ENCODE results near the gene DNAJB1.
A peak's percentile ranks its signal among the peaks of the same experiment; 100 is the strongest.

DNAJB1 gene

GRCh38 chr19:14530506-14530905, 12.3 kb upstream of the DNAJB1 start:
- Histone ChIP-seq H3K9me3 (ENCODE audit: low read length) (no peaks in the 10 kb centered on the region), H3K4me1 (ENCODE audit: insufficient read depth, low read length) (peaks cover 6% of the 10 kb centered on the region), H3K4me3 (ENCODE audit: low read depth in 1 of 2, low read length in 2 of 2) (peak overlapping the region in 1 of 2 donors; percentile 86), H3K9ac (ENCODE audit: low read length) (no peak overlapping the region), H3K27me3 (ENCODE audit: control insufficient read depth in 1 of 2, insufficient read depth in 2 of 2, low read length in 2 of 2) (no peaks in the 10 kb centered on the region), H3K36me3 (ENCODE audit: insufficient read depth, low read length) (no peaks in the 10 kb centered on the region), H3K27ac (ENCODE audit: low read depth, low read length) (no peak overlapping the region)

GRCh38 chr19:14530005-14530348, 11.8 kb upstream of the DNAJB1 start:
- peak overlapping the region; percentile 86 to 98 for H3K4me3 ChIP-seq (ENCODE audit: low read depth in 1 of 2, low read length in 2 of 2)
- H3K4me1 ChIP-seq (ENCODE audit: insufficient read depth, low read length): peaks cover 6% of the 10 kb centered on the region
- H3K27me3 ChIP-seq (ENCODE audit: control insufficient read depth in 1 of 2, insufficient read depth in 2 of 2, low read length in 2 of 2): no peaks in the 10 kb centered on the region
- H3K9ac ChIP-seq (ENCODE audit: low read length): peak overlapping the region; percentile 71
- peak overlapping the region; percentile 99 for H3K27ac ChIP-seq (ENCODE audit: low read depth, low read length)
- H3K9me3 ChIP-seq (ENCODE audit: low read length): no peaks in the 10 kb centered on the region
- H3K36me3 ChIP-seq (ENCODE audit: insufficient read depth, low read length): no peaks in the 10 kb centered on the region

- Histone ChIP-seq H3K27me3 (ENCODE audit: control insufficient read depth in 1 of 2, insufficient read depth in 2 of 2, low read length in 2 of 2) (no peaks in the 10 kb centered on the region), H3K9ac (ENCODE audit: low read length) (peak within 1 kb of the TSS; percentile 71), H3K27ac (ENCODE audit: low read depth, low read length) (peak within 1 kb of the TSS; percentile 99), H3K4me3 (ENCODE audit: low read depth in 1 of 2, low read length in 2 of 2) (peak within 1 kb of the TSS; percentile 86 to 98), H3K36me3 (ENCODE audit: insufficient read depth, low read length) (no peaks in the 10 kb centered on the region), H3K4me1 (ENCODE audit: insufficient read depth, low read length) (peaks cover 6% of the 10 kb centered on the region), H3K9me3 (ENCODE audit: low read length) (no peaks in the 10 kb centered on the region)
These were observed 11.2 kb upstream of the DNAJB1 start, which contains the start of gene TECR for GRCh38 chr19:14529254-14530004. TECR (plus strand) TSS chr19:14529594; CDS start chr19:14529697, 103 bp downstream.

GRCh38 chr19:14528419-14529253, 10.4 kb upstream of the DNAJB1 start:
- Histone ChIP-seq H3K9me3 (ENCODE audit: low read length) (no peaks in the 10 kb centered on the region), H3K9ac (ENCODE audit: low read length) (no peak overlapping the region), H3K27ac (ENCODE audit: low read depth, low read length) (peak overlapping the region; percentile 61), H3K4me3 (ENCODE audit: low read depth in 1 of 2, low read length in 2 of 2) (peak overlapping the region; percentile 17 to 68), H3K36me3 (ENCODE audit: insufficient read depth, low read length) (no peaks in the 10 kb centered on the region), H3K27me3 (ENCODE audit: control insufficient read depth in 1 of 2, insufficient read depth in 2 of 2, low read length in 2 of 2) (no peaks in the 10 kb centered on the region), H3K4me1 (ENCODE audit: insufficient read depth, low read length) (peaks cover 6% of the 10 kb centered on the region)

- Histone ChIP-seq H3K27ac (ENCODE audit: low read depth, low read length) (no peak overlapping the region), H3K9me3 (ENCODE audit: low read length) (no peaks in the 10 kb centered on the region), H3K4me1 (ENCODE audit: insufficient read depth, low read length) (peaks cover 6% of the 10 kb centered on the region), H3K27me3 (ENCODE audit: control insufficient read depth in 1 of 2, insufficient read depth in 2 of 2, low read length in 2 of 2) (no peaks in the 10 kb centered on the region), H3K9ac (ENCODE audit: low read length) (no peak overlapping the region), H3K36me3 (ENCODE audit: insufficient read depth, low read length) (no peaks in the 10 kb centered on the region), H3K4me3 (ENCODE audit: low read depth in 1 of 2, low read length in 2 of 2) (no peak overlapping the region)
These were observed 8.2 kb upstream of the DNAJB1 start for GRCh38 chr19:14526423-14526822.

GRCh38 chr19:14525729-14526128, 7.5 kb upstream of the DNAJB1 start:
- H3K27me3 ChIP-seq (ENCODE audit: control insufficient read depth in 1 of 2, insufficient read depth in 2 of 2, low read length in 2 of 2): no peaks in the 10 kb centered on the region
- no peak overlapping the region for H3K27ac ChIP-seq (ENCODE audit: low read depth, low read length)
- H3K4me3 ChIP-seq (ENCODE audit: low read depth in 1 of 2, low read length in 2 of 2): no peak overlapping the region
- peaks cover 6% of the 10 kb centered on the region for H3K4me1 ChIP-seq (ENCODE audit: insufficient read depth, low read length)
- no peaks in the 10 kb centered on the region for H3K9me3 ChIP-seq (ENCODE audit: low read length)
- H3K36me3 ChIP-seq (ENCODE audit: insufficient read depth, low read length): no peaks in the 10 kb centered on the region
- H3K9ac ChIP-seq (ENCODE audit: low read length): no peak overlapping the region

- Histone ChIP-seq H3K27ac (ENCODE audit: low read depth, low read length) (no peak overlapping the region), H3K27me3 (ENCODE audit: control insufficient read depth in 1 of 2, insufficient read depth in 2 of 2, low read length in 2 of 2) (no peaks in the 10 kb centered on the region), H3K4me3 (ENCODE audit: low read depth in 1 of 2, low read length in 2 of 2) (no peak overlapping the region), H3K9ac (ENCODE audit: low read length) (no peak overlapping the region), H3K4me1 (ENCODE audit: insufficient read depth, low read length) (peaks cover 16% of the 10 kb centered on the region), H3K9me3 (ENCODE audit: low read length) (no peaks in the 10 kb centered on the region), H3K36me3 (ENCODE audit: insufficient read depth, low read length) (peaks cover 17% of the 10 kb centered on the region)
These were observed 2.3 kb upstream of the DNAJB1 start for GRCh38 chr19:14520543-14520942.

- Histone ChIP-seq H3K4me1 (ENCODE audit: insufficient read depth, low read length) (peaks cover 19% of the 10 kb centered on the region), H3K27ac (ENCODE audit: low read depth, low read length) (no peak overlapping the region)
These were observed 1.7 kb upstream of the DNAJB1 start for GRCh38 chr19:14519860-14520407.

GRCh38 chr19:14519245-14519859, 1.2 kb upstream of the DNAJB1 start:
- H3K27me3 ChIP-seq (ENCODE audit: control insufficient read depth in 1 of 2, insufficient read depth in 2 of 2, low read length in 2 of 2): no peaks in the 10 kb centered on the region
- peak overlapping the region; percentile 88 for H3K27ac ChIP-seq (ENCODE audit: low read depth, low read length)
- no peak overlapping the region for H3K4me3 ChIP-seq (ENCODE audit: low read depth in 1 of 2, low read length in 2 of 2)
- peaks cover 19% of the 10 kb centered on the region for H3K4me1 ChIP-seq (ENCODE audit: insufficient read depth, low read length)
- H3K36me3 ChIP-seq (ENCODE audit: insufficient read depth, low read length): peaks cover 29% of the 10 kb centered on the region
- H3K9ac ChIP-seq (ENCODE audit: low read length): peak overlapping the region; percentile 57
- H3K9me3 ChIP-seq (ENCODE audit: low read length): no peaks in the 10 kb centered on the region

More at GRCh38 chr19:14519860-14520407, 1.7 kb upstream of the DNAJB1 start:
- H3K27me3 ChIP-seq (ENCODE audit: control insufficient read depth in 1 of 2, insufficient read depth in 2 of 2, low read length in 2 of 2): no peaks in the 10 kb centered on the region
- H3K36me3 ChIP-seq (ENCODE audit: insufficient read depth, low read length): peaks cover 23% of the 10 kb centered on the region
- H3K9ac ChIP-seq (ENCODE audit: low read length): no peak overlapping the region
- no peak overlapping the region for H3K4me3 ChIP-seq (ENCODE audit: low read depth in 1 of 2, low read length in 2 of 2)
- H3K9me3 ChIP-seq (ENCODE audit: low read length): no peaks in the 10 kb centered on the region

GRCh38 chr19:14517446-14517839, 754 bp downstream of the DNAJB1 start:
- Histone ChIP-seq H3K27ac (ENCODE audit: low read depth, low read length) (peak overlapping the region; percentile 100), H3K4me1 (ENCODE audit: insufficient read depth, low read length) (peaks cover 19% of the 10 kb centered on the region), H3K4me3 (ENCODE audit: low read depth in 1 of 2, low read length in 2 of 2) (peak overlapping the region; percentile 96 to 97), H3K9me3 (ENCODE audit: low read length) (no peaks in the 10 kb centered on the region), H3K9ac (ENCODE audit: low read length) (peak overlapping the region; percentile 66), H3K27me3 (ENCODE audit: control insufficient read depth in 1 of 2, insufficient read depth in 2 of 2, low read length in 2 of 2) (no peaks in the 10 kb centered on the region), H3K36me3 (ENCODE audit: insufficient read depth, low read length) (peaks cover 34% of the 10 kb centered on the region)
